NCI-H510A (cell line): ENCODE measurements around the gene TMEM52.
"Not testable (repeated sequence)": the region's sequence is repeated elsewhere in the genome, so short reads cannot be mapped to it uniquely, and the experiment has no call there.

Experiments used
- DNase-seq: peaks from one replicate; lab custom pipeline; 2025; lab: John Stamatoyannopoulos, UW

TMEM52 gene

DNA sequence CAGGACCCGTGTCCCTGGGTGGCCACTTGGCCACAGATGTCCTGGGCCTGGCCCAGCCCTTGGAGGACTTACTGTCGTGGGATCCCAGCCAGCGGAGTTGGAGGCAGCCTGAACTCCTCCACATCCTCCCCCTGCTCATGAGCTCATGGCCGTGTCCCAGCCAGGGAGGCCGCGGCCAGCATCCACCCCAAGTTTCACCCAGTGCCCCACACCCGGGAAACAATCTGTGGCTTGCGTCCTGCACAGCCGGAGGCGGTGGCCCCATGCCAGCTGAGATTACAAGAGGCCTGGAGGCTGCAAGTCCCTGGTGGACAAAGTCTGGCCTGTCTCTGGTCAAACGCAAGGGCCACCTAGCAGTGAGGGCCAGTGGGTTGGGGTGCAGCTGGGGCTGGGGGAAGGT lies 27.5 kb upstream of the TMEM52 start:
- DNase-seq: no peak

DNA sequence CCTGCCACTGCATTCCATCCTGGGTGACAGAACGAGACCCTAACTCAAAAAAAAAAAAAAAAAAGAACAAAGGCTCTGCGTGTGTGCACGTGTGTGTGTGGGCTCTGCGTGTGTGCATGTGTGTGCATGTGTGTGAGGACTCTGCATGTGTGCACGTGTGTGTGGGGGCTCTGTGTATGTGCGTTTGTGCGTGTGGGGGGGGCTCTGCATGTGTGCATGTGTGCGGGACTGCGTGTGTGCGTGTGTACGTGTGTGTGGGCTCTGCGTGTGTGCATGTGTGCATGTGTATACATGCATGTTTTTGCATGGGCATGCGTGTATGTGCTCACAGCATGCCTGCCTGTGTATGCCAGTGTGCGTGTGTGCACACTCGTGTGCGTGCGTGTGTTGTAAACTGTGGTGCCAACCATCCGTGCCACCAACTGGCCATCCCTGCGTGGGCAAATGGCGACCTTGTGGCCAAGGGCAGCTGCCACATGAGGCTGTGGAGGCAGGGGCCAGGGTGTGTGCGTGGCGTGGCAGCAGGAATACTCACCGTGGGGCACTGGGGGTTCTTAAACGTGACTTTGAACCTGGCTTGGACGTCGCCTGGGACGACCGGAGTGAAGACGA lies 26.8 kb upstream of the TMEM52 start:
- DNase-seq: no peak

- no peak for DNase-seq
Measured at GRCh38 chr1:1943834-1944570, 24.9 kb upstream of the TMEM52 start.

DNA sequence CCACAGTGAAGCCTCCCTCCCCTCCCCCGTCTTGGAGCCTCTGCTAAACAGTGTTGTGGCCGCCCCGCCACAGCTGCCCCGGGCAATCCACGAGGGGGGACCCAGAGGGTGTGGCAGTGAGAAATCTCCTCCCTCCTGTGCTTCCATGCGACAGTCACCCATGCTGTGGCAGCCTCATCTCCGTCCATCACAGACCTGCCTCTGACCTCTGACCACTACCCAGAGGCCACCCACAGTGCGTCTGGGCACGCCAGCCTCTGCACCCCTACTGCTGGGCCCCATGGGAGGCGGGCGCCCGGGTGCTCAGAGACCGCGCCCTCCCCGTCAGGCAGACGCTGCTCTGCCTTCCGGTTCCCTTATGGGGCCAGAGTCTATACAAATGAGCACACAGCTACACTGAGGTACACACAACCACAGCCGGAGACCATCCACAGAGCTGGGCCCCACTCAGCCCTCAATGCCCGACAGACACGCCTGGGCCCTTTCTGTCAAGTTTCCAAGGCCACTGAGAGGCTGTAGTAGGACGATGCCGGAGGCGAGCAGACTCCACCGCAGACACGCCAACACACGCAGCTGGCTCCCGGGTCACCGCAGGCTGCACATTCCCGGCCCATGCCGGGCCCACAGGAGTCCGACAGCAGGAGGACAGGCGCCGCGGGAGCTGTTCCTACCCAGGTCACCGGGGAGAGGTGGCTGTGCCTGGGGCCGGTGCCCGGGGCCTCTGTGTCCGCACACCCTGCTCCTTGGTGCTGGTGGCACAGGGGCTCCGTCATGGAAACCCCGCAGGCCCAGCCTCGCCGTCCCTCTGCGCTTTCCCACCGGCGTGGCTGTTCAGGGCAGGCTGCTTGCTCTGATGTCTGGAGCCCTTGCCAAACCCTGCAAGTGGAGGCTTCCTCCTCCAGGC lies 23.9 kb upstream of the TMEM52 start:
- DNase-seq: no peak

DNA sequence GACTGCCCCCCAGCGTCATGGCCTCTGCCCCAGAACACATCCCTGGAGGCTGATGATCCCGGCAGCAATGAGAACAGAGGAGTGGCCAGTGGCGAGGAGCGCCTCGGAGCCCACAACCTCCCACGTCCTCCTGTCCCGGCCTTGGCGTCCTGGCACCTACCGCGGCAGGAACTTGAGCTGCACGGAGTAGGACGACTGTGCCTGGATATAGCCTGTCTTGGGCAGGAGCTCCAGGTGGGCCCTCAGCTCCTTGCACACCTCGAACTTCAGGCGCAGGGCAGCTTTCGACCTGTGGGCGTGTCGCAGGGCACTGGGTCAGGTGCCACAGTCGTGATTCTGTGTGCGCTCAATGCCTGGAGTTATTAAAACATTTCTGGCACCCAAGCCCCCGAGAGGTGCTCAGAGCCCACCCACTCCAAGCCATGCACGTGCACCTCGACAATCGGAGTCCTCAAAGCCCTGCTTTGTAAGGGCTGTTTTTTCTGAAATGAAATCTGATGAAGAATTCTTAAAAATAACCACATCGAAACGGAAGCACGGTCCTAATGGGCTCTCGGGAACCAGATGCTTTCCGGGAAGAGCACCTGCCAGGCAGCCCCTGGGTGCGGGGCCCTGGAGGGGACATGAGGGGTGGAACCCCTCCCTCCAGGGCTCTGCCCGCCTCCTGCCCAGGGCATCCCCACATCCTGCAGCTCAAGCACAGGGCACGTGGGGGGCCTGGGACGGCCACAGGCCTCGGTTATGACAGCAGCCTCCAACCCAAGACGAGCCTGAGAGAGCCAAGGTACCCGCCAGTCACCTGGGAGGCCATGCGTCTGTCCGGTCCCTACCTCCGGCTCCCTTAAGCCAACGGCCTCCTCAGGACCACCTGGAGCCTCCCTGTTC lies 23.0 kb upstream of the TMEM52 start:
- no peak for DNase-seq

- DNase-seq: no peak
Measured at GRCh38 chr1:1941211-1941841, 22.2 kb upstream of the TMEM52 start.

DNA sequence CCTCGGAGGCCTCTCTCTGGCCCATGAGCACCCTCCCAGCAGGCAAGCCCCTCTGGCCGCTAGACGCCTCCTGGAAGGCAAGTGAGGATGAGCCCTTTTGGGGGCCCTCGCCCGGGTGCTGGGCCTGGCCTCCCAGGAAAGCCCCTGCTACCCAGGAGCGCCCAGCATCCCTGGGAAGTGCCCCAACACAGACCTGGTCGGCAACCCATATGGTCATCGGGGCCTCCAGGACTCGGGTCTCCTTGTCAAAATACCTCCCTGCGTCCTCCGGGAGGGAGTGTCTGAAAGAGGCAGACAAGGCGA lies 21.0 kb upstream of the TMEM52 start:
- no peak for DNase-seq

DNA sequence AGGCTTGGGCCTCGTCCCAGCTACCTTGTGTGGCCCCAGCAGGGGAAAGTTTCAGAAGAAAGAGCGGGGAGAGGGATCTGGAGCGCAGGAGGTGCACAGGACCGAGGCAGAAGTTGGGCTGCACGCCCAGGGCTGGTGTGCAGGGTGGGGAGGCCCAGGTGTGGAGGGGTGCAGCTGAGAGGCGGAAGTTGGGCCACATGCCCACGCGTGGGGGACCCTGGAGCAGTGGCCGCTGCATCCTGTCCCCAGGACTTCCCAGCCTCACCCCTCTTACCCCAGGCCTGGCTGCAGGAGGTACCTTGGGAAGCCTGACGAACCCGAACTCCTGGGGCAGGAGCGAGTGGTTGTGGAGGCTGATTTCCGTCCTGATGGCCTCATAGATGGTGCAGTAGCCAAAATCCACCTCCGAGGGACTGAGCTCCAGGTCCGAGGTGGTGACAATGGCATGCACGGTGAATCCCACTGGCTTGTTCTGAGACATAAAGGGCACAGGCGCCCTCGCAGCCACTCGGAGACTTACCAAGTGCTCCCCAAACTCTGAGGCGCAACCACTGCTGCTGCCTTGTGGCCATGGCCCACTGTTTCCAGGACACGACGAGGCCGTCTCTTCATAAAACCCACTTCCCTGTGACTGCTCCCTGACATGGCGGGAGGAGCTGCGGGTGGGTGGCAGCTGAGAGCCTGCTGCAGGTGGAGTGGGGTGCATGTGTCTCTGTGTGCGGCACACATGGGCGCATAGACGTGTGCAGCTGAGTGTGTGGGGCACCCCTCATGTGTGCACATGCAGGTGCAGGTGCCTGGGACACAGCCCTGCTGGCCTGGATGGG lies 20.4 kb upstream of the TMEM52 start:
- no peak for DNase-seq

DNA sequence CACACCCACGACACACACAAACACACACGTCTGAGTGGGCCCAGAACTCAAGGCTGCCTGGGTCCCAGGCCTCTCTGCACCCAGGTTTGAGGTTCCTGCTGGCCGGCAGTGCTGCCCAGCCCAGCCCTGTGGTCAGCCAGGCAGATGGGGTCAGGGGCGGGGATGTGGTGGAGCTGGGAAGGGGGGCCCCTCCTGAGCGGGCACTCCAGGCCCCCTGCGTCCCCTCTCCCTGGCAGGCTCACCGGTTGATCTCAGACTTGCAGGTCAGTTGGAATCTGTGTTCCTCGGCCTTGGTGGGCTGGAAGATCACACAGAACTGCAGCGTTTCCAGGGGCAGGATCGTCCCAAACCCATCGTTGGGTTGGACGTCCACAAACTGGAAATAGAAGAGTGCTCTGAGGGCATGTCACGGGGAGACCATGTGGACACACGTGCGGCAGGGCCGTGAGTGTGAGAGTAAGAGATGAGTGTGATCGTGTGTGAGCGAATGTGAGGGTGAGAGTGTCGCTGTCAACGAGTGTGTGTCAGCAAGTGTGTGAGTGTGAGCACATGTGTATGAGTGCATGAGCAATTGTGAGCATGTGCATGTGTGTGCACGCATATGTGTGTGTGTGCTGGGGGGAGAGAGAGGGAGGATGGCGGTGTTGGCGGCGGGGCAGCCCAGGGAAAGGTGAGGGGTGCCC lies 19.7 kb upstream of the TMEM52 start:
- no peak for DNase-seq

DNA sequence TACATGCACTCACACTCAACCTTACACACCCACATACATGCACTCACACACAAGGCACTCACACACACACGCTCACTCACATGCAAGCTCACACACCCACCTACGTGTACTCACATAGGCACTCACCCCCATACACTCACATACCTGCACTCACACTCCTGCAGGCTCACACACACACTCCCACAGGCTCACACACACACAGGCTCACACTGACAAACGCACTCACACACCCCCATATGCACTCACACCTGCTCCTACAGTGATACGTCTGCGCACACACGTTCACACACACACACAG lies 19.1 kb upstream of the TMEM52 start:
- DNase-seq: no peak

DNA sequence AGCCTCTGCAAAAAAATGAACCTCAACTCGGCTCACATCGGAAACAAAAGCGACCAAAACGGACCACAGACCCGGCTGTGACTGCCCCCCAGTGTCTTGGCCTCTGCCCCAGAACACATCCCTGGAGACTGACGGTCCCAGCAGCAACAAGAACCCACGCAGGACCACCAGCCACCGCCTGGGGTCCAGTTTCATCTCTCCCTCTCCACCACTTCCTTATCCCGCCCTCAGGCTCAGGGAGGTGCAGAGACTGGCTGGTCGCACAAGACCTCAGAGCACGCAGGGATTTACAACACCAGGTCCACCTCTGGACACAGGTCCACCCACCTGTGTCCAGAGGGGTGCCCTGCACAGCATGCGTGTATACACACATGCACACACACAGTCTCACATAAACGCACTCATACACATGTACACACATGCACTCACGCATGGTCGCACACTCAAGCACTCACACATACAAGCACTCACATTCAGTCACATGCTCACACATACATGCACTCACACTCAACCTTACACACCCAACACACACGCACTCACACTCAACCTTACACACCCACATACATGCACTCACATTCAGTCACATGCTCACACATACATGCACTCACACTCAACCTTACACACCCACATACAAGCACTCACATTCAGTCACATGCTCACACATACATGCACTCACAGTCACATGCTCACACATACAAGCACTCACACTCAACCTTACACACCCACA lies 18.6 kb upstream of the TMEM52 start:
- no peak for DNase-seq

DNA sequence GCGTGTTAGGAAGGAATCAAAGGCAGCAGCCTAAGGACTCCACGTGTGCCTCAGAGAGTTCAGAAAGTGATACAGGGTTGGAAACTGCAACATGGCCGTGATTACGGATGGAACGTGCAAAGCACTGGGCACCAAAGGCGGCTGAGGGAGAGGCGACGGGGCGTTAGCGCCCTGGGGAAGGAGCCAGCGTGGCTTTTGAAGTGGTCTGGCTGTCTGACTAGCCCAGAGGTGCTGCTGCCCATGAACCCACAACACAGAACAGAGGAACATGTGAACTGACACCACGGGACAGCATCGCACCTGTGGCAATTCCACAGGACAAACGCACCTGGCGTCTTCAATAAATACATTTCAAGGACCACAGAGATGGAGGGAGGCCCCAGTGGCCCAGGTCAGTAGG lies 18.0 kb upstream of the TMEM52 start:
- no peak for DNase-seq

GRCh38 chr1:1934848-1935247 lies 15.8 kb upstream of the TMEM52 start:
- not testable (repeated sequence) for DNase-seq

DNA sequence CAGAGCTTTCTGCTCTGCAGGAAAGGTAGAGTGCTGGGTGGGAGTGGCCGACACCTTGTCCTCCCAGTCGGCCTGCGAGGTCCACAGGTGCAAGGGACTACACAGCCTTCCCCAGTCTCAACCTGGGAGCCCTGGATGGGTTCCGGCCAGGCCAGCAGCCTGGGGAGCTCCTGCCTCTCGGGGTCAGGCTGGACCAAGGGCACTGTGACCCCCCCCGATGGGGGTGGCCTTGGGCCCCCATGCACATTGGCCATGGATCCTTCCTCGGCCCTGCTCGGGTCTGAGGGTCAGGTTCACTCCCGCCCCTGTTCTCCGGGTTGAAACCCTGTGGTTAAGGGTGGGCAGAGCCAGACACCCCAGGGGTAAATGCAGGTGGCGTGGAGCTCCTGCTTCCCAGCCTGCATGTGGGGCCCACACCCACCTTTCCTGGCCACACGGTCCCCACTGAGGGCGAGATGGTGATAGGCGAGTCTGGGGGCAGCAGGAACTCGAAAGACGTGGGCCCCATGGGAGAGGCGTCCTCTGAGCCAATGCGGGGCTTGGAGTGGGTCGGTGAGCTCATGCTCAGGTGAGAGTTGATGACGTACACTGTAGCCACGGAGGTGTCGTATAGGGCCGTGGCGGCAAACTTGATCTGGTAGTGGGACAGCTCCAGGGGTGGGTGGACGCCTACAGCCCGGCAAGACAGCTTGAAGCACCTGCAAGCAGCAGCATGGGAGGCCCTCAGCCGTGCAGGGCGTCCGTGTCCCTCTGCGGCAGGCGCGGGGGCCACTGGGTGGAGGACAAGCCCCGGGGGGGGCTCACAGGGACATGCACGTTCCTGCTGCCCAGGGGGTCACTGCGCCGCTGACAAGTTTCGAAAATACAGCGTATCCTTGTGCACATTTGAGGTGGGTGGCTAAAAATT lies 10.8 kb upstream of the TMEM52 start:
- DNase-seq: no peak

GRCh38 chr1:1929102-1929638 lies 10.1 kb upstream of the TMEM52 start:
- DNase-seq: no peak

DNA sequence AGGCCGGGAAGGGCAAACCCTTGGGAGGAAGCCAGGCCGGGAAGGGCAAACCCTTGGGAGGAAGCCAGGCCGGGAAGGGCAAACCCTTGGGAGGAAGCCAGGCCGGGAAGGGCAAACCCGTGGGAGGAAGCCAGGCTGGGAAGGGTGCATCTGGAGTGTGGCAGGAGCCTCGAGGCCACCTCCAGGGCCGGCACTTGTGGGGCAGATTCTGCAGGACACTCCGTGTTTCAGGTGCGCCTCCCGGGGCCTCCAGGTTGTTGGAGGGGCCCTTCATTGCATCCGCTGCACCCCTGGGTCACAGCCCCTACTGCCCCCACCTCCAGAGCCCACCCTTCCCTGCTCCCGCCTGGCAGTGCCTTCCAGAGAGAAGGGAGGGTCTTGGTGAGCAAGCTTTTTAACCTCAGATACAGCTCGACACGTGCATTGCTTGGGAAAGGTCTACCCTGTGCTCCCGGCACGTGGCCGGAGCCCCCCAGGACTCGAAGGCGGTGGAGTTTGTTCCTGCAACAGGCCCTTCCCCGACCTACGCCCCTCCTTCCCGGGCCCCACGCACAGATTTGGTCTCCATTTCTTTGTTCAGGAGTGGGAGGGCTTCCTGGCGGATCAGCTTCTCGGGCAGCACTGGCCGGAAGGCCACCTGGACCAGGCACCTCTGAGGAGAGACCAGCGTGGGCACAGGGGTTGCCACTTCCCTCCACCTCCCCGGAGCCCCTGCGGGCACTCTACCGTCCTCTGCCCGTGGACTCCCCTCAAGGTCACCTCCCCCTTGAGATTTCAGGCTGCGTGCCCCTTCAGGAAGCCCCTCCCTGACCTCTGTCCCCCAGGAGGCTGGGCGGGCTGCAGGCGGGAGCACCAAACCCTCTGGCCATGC lies 9.4 kb upstream of the TMEM52 start:
- no peak for DNase-seq

DNA sequence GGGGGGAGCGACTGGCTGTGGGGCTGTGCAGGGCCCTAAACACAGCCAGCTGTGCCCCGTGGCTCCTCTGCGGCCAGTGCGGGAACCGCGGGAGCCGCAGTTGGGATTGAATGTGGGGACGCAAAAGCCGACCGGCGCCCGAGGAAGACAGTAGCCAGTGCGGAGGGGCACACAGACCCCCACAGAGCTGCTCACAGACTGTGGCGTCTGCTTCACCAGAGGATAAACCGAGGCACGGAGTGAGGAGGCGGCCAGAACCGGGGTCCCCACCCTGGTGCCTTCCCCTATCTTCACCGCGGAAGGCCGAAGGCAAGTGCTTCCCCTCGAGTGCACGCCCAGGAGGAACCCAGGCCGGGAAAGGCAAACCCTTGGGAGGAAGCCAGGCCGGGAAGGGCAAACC lies 8.7 kb upstream of the TMEM52 start:
- DNase-seq: no peak
